ENCODE results near the gene EPHA6.
"Not testable (repeated sequence)": the region's sequence is repeated elsewhere in the genome, so short reads cannot be mapped to it uniquely, and the experiment has no call there.

EPHA6 gene

GRCh38 chr3:96931119-96931862 lies 116.9 kb downstream of the EPHA6 start:
- no peak for DNase-seq

- not testable (repeated sequence) for DNase-seq
These were observed 127.7 kb downstream of the EPHA6 start for GRCh38 chr3:96942131-96942530.

GRCh38 chr3:96958856-96959255 lies 144.5 kb downstream of the EPHA6 start:
- no peak for DNase-seq

- no peak for DNase-seq
These were observed 145.1 kb downstream of the EPHA6 start for GRCh38 chr3:96959474-96959873.

GRCh38 chr3:96959901-96960641 lies 145.7 kb downstream of the EPHA6 start:
- no peak for DNase-seq

- no peak for DNase-seq
These were observed 146.4 kb downstream of the EPHA6 start for GRCh38 chr3:96960661-96961330.

GRCh38 chr3:96961576-96961975 lies 147.2 kb downstream of the EPHA6 start:
- DNase-seq = no peak

GRCh38 chr3:96966181-96966929 lies 152.0 kb downstream of the EPHA6 start:
- DNase-seq = no peak

GRCh38 chr3:96970211-96970610 lies 155.8 kb downstream of the EPHA6 start:
- DNase-seq = no peak

- DNase-seq = no peak
These were observed 163.3 kb downstream of the EPHA6 start for GRCh38 chr3:96977671-96978070.

- not testable (repeated sequence) for DNase-seq
These were observed 169.3 kb downstream of the EPHA6 start for GRCh38 chr3:96983716-96984115.

- DNase-seq = no peak
These were observed 171.8 kb downstream of the EPHA6 start for GRCh38 chr3:96986241-96986640.

GRCh38 chr3:96991231-96991630 lies 176.8 kb downstream of the EPHA6 start:
- no peak for DNase-seq

GRCh38 chr3:96991800-96992365 lies 177.5 kb downstream of the EPHA6 start:
- DNase-seq = no peak

- no peak for DNase-seq
These were observed 180.6 kb downstream of the EPHA6 start for GRCh38 chr3:96994988-96995387.

GRCh38 chr3:96996009-96996408 lies 181.6 kb downstream of the EPHA6 start:
- no peak for DNase-seq

GRCh38 chr3:97001611-97002010 lies 187.2 kb downstream of the EPHA6 start:
- no peak for DNase-seq

GRCh38 chr3:97009427-97010019 lies 195.1 kb downstream of the EPHA6 start:
- no peak for DNase-seq

GRCh38 chr3:97010881-97011657 lies 196.7 kb downstream of the EPHA6 start:
- DNase-seq = no peak

GRCh38 chr3:97021778-97022177 lies 207.4 kb downstream of the EPHA6 start:
- DNase-seq = no peak

GRCh38 chr3:97025612-97026011 lies 211.2 kb downstream of the EPHA6 start:
- not testable (repeated sequence) for DNase-seq
